ENCODE data around the gene CAPN13.

GRCh38 chr2:30789670-30790210, 17.5 kb downstream of the CAPN13 start:
- TF ChIP-seq POLR2A (IDR thresholded peaks at IDR 0.05) (no peak), CTCF (IDR thresholded peaks at IDR 0.05) (no peak)
